HG03457 (cell line): ENCODE data around the gene FOXO6.

ENCODE experiments used
- ATAC-seq: cut with Tn5 transposase; IDR thresholded peaks from one replicate; pipeline ENCODE4 v1.9.1; 2021; ENCODE audit warnings: moderate number of reproducible peaks; ENCODE audit not compliant: unreplicated experiment

Gene FOXO6

DNA sequence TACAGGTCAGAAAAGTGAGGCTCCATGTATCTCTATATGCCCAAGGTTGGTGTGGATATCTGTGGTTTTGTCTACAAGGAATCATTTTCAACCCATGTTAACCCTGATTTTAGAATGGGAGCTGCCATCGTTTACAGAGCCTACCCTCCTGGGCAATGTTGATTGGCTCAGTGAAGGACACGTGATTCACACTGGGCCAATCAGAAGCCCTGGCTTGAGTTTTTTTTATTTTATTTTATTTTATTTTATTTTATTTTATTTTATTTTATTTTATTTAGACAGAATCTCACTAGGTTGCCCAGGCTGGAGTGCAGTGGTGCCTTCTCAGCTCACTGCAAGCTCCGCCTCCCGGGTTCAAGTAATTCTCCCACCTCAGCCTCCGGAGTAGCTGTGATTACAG, 35.8 kb downstream of the FOXO6 start:
- no peak for ATAC-seq

DNA sequence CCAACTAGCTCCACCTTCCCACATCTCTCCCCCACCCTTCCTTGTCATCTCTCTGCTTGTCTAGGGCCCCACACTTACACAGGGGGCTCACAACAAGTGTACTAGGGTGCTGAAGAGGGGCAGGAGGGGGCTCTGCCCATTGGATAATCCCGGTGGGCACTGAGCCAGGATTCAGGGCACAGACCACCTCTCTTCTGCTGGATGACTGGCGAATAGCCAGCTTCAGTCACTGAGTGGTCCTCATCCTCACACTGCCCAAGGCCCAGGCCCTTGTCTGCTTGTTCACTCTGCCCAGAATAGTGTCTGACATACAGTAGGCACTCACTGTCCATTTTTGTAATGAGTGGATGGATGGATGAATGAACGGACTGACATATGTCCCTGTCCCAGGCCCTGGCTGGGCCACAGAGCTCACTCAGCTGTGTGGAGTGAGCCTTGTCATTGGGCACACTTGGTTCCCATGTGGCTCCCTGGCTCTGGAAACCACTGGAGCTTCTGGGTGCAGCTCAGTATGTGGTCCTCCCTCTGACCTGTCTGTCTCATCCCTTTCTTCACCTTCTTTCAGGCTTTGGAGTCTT, 36.6 kb downstream of the FOXO6 start:
- no peak for ATAC-seq

DNA sequence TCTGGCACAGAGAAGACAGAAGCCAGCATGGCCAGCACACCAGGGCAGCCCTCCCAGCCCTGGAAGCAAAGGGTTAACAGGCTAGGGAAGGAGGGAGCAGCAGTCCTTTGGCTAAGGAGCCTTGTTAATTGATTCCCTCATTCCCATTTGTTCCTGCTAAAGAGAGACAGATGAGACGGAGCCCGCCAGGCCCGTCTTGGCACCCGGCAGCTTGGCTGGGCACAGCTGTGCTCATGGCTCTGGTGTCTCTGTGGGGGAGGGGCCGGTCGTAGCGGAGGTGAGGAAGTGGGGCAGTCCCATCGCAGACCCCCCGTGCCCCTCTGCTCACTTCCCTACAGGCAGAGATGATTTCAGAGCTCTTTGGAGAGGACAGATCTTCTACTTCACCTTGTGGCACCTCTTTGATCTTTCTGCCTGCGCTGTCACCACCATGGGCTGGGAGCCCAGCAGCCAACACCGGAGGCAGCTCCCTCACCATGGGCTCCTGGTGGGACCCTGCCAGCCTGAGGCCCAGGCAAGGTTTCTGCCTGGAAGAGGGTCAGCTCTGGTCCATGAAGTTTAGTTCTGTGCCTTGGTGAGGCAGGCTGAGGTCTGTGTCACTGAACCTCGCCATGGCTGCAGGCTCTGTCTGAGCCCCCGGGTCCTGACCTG, 38.0 kb downstream of the FOXO6 start:
- ATAC-seq, result no peak

DNA sequence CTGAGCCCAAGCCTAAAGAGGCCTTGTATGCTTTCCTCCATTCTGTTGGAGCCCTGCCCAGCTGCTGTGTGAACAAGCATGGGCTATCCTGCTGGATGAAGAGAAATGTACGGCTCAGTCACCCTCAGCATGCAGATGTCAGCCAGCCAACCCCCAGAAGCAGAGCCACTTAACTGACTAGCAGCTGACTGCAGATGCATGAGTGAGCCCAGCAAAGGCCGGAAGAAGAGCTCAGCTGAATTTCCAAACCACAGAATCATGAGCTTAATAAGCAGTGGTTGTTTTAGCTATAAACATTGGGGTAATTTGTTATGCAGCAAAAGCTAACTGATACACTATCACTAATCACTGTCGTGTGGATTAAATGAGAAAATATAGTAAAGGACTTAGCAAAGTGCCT, 39.0 kb downstream of the FOXO6 start:
- no peak for ATAC-seq

DNA sequence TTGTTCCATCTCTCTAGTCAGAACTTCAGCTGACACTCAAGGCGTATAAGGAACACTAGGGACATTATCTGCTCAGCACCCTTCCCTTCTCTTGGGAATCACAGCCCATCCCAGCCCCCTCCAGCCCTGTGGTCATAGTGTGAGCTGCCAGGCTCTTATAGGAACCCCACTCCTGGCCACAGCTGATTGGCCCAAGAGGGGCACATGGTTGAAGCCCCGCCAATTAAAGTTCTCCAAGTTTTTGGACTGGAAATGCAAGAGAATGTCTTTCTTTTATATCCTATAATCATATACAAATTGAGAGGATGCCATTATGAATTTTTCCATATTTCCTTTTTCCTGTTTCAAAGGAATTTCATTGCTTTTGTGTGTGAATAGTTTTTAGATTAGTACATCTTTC, 40.7 kb downstream of the FOXO6 start:
- no peak for ATAC-seq

DNA sequence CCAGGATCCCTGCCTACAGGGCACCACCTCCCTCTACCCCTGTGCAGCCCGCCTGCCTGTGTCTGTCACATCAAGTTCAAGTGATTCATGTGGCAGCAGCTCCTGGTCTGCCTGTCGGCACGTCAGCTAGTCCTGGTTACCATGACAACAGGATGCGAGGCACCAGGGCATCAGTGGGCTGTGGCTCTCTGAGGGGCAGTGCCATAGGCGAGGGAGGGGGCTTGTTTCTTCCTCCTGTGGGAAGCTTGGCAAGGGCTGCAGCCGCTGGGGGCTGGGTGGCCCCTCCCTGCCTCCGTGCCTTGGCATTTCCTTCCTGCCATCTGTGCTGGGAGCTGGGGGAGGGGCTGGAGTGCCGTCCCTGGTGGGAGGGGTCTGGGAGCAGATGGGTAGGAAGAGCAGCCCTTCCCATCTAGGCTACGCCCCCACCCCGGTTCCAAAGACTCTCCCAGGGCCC, 43.1 kb downstream of the FOXO6 start:
- ATAC-seq, result no peak

DNA sequence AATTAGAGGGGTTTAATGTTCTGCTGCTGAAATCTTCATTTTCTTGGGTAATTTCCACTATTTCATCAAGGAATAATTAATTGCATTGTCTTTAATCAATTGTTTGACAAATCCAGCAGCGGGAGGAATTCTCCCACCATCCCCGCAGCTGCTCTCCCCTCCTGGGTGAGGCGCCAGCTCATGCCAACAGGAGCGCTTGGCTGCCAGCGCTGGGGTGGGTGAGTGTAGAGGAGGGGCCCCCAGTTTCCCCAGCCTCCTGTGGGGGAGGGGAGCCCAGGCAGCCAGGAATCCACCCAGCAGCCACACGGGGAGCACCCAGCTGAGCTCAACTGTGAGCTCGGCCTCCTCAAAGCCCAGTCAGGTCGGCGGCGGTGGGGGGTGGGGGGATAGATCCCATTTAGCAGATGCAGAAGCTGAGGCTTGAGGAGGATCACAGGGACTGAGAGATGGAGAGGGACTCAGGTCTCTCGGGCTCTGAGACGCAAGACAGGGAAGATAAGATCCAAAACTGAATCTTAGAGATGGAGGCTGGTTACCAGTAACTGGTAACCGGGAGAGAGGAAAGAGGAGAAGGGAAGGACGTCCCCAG, 46.5 kb downstream of the FOXO6 start:
- ATAC-seq, result no peak

DNA sequence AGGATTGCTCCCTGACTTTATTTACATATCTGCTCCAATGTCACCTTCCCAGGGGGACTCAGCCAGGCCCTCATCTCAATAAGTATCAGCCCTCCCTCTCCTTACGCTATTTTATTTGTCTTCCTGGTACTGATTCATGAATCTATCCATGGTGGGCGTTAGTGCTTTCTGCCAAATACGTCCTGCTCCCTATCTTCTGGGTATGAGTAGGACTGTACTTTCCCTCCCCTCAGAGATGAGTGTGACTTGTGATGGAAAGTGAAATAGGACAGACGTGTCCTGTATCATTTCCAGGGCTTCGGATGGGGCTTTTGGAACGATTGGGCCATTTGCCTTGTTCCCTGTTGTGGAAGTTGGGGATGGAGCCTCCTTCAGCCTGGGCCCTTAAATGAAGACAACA, 47.5 kb downstream of the FOXO6 start:
- ATAC-seq, result no peak

DNA sequence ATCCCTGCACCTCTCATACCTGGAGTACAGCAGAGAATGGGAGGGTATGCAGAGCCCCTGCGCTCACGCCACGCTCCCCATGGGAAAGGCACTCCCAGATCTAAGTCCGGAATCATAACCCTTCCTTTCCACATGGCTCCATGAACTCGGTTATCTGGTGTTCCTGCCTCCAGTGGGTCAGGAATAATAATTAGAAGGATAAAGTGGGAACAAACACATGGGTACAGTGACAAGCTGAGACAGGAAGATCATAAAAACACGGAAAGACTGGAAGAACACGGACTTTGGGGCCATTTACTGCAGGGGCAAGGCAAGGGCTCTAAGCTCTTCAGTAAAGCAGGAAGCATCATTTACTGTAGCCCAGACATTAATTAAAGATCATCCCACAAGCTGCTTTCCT, 48.6 kb downstream of the FOXO6 start:
- no peak for ATAC-seq

DNA sequence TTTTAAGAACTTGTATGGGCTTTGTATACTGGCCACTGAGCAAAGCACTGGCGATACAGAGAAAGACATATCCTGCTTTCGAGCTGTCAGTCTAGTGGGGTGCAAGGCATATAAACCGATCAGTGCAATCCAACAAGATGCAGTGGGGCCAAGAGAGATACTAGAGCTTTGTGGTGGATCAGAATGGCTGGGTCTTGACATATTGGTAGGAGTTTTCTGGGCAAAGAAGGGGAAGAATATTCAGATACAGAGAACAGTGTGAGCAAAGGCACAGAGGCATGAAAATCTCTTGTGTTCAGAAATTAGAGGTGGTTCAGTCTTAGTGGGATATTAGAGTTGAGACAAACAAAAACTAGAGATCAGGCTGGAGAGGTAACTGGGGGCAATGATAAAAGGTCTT, 49.2 kb downstream of the FOXO6 start:
- ATAC-seq, result no peak

DNA sequence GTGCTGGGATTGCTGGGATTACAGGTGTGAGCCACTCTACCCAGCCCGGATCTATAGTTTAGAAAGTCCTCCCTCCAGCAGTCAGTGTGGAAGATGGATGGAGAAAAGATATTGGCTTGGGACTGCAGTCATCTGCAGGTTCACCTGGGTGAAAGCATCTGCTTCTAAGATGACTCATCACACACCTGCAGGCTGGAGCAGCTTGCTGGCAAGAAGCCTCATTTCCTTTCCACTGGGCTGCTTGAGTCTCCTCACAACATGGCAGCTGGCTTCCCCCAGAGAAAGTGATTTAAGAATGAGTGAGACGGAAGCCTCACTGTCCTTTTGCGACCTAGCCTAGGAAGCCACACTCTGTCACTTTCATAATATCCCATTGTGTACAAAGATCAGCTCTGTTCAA, 50.0 kb downstream of the FOXO6 start:
- no peak for ATAC-seq

DNA sequence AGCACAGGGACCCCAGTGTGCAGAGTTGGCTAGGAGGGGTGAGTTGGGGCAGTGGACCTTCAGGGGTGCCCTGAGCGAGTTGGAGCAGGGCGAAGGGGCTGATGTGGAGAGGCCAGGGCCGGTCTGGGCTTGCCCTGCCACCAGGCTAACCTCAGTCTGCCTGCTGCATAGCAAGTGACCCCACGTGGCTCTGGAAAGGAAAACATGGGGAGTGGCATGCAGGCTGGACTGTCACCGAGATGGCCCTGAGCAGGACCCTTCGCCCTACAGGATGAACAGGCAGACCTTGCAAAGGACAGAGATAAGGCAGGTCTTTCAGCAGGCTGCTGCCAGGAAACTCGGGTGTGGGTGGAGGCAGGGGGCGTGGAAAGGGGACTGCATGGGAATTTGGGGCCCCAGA, 51.5 kb downstream of the FOXO6 start:
- ATAC-seq, result no peak

DNA sequence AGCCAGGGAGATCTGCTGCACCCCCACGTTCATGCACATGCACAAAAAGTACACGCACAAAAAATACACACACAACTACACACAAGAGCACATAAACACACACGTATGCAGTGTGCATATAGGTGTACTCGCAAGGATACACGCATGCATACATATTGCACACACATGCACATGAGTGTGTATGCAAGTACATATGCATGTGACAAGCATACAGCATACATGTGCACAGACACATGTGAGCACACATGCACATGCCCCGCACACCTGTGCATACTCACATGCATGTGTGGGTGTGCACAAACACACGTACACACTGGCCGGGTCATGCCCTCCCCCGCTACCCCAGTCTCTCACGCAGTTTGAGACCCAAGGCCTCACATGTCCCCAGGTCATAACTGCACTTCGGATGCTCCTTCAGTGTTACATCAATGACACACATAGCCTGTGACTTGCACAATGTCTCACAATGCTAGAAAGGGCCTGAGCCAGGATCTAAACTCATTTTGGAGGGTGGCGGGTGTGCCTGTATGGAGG, 52.6 kb downstream of the FOXO6 start:
- ATAC-seq, result no peak

DNA sequence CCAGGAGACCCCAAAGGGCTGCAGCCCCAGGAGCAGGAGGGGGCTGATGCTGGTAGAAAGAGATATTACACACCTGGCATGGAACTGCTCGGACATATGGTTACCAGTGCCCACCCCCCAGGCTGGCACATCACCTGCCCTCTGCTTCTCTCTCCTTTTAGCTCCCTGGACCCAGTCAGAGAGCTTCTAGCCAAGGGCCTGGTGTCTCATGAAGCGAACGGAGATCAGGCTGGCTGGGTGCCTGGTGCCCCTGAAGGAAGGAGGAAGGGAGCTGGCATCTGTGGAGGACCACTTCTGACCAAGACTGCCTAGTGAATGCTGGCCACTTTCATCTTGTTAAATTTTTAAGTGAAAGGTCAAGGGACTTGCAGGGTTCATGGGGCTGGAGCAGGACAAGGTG, 53.1 kb downstream of the FOXO6 start:
- ATAC-seq, result no peak

DNA sequence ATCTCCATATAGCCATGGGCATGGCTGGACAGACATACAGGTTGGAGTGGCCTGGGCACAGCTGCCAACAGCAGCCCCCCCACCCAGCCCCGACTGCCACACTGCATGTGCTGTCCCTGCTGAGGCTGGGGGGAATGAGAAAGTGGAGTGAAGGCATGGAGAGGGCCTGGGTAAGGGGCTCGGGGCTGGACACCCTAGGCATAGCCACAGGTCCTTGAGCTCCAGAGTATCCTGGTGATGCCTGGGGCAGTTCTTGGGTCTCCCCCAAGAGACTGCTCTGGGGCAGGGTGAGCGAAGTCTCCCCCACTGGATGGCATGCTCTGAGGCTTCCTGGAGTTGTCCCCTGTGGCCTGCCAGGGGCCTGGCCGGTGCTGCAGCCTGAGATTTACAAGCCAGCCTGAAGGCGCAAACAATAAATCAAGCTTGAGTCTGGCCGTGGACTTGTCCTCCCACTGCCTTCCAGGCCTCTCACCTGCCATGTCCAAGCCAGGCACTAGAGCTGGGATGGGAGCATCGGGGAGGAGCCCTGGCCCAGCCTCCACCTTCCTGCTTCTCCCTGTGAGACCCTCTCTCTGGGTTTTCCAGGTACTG, 53.6 kb downstream of the FOXO6 start:
- ATAC-seq, result no peak

DNA sequence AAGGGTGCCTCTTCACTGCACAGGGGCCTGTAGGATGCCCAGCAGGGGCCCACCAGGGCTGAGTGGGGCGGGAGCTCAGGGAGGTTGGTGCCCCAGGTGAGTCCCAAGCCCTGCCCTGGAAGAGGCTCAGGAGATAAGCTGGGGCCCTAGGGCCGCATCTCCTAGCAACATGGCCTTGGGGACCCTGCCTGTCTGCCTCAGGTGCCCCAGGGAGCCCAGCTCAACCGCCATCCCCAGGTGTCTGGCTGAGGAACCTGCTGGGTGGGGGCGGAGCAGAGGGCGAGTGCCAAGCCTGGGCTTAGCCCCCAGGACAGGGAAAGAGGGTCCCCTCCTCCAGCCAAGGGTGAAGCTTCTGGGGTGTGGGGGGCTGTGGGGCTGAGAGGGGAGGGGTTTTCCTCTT, 54.8 kb downstream of the FOXO6 start:
- ATAC-seq, result no peak

DNA sequence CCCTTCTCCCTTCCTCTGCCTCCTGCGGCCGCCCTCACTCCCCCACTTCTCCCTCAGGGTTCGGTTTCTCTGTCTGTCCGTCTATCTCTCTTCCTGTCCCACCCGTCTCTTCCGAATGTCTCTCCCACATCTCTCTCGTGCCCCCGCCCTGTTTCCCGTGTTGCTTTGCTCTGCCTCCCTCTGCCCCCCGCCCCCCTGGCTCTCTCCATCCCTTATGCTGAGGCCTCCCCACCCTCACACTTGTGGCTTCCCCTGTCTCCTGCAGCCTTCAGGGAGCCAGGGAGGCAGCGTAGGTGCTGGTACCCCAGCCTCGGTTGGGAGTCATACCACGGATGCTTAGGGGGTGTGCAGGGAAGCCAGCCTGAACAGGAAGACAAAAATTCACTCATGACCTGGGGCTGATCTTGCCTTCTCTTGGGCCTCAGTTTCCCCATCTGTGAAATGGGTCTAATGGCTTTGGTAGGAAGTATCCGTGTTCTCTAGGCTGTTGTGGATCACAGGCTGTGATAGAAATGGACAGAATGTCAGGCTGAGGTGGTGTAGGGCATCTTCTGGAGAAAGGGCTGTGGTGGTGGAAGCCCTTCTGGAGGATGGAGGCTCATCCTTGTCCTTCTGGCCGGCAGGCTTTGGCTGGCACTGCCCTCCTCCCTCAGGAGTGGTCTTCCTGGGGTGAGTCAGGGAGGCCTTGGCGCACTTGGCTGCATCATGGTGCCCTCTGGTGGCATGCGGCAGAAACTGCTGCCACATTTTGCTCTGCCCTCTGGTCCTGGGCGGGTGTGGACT, 55.5 kb downstream of the FOXO6 start:
- no peak for ATAC-seq

DNA sequence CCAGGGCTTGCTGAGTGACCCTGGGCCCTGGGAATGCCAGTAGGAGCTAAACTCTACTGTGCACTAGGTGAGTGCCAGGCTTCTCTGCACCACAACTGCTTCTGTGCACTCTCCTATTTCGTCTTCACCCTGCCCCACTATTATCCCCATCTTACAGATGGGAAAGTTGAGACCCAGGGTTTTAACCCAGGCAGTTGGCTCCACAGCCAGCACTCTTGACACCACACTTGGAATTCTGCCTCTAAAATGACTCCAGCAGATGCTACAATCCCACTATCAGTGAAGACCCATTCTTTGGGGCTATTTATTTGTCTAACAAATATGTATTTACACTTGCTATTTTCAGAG, 56.1 kb downstream of the FOXO6 start:
- ATAC-seq, result no peak

DNA sequence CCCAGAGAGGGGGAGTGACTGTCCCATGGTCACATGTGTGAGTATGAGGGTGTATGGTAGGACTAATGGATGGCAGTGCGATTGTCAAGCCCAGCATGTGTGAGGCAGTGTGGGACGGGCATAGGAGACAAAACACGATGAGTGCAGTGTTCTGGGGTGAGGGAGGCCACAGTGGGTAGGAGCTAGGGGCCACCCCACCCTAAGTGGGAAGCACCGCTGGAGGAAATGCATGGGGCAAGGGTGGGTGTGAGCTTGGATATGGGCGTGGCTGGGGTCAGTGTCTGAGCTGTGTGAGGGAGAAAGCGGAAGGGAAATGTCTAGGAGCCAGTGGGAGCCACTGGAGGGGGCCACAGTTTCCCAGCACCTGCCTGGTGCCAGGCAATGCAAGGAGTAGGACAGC, 56.5 kb downstream of the FOXO6 start:
- ATAC-seq, result no peak

DNA sequence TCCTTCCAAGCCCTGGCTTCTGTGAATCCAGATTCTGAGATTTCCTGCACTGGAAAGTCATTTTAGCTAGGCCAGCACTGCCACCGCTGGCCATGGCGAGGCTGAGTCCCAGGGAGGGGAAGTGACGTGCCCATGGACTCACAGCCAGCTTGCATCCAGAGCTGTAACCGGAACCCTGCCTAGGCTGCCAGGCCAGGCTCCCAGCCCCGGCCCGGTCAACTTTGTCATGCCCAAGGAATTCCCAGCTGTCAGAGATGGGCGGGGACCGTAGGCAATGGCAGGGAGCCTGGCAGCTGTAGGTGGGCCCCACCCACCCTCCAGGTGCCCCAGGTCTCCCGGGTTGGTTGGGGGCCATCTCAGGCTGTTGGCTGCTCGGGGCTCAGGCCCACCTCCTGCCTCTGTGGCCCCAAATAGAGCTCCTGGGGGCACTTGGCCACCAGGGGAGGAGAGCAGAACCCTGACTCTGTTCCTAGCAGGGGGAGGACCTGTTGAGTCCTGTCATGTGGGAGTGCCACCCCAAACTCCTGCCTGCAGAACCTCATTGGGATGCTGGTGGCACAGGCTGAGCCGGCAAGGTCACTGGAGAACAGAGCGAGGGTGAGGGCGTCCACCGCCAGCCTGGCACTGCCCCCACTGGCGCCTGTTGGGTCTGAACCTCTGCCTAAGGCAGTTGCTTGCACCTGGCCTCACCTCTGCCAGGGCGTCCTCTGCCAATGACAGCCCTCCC, 57.8 kb downstream of the FOXO6 start:
- ATAC-seq, result no peak
